Measurements from ENCODE around the gene TANC2.
A peak's percentile ranks its signal among the peaks of the same experiment; 100 is the strongest.

TANC2 gene

GRCh38 chr17:62965686-62966425 is at the start of gene TANC2:
Gene TANC2 (plus strand): TSS chr17:62966235. CDS start chr17:63009560, 43,325 bp downstream.
- FAIRE-seq: peak; percentile 94
- peak; percentile 85 for DNase-seq (ENCODE audit: insufficient read length, low spot score)

- FAIRE-seq: no peak
- DNase-seq (ENCODE audit: insufficient read length, low spot score): no peak
These were observed 49.1 kb upstream of the TANC2 start for GRCh38 chr17:62916684-62917571.

- peak; percentile 41 for DNase-seq (ENCODE audit: insufficient read length, low spot score)
- no peak for FAIRE-seq
These were observed 46.6 kb upstream of the TANC2 start for GRCh38 chr17:62919388-62919787.

GRCh38 chr17:62920300-62920699 is 45.7 kb upstream of the TANC2 start:
- no peak for DNase-seq (ENCODE audit: insufficient read length, low spot score)

GRCh38 chr17:62921817-62922216 is 44.2 kb upstream of the TANC2 start:
- FAIRE-seq (no peak), DNase-seq (ENCODE audit: insufficient read length, low spot score) (no peak)

More at GRCh38 chr17:62920300-62920699, 45.7 kb upstream of the TANC2 start:
- FAIRE-seq: no peak

GRCh38 chr17:62923258-62924150 is 42.5 kb upstream of the TANC2 start:
- no peak for FAIRE-seq
- no peak for DNase-seq (ENCODE audit: insufficient read length, low spot score)

GRCh38 chr17:62925267-62925836 is 40.7 kb upstream of the TANC2 start:
- FAIRE-seq (no peak), DNase-seq (ENCODE audit: insufficient read length, low spot score) (no peak)

- FAIRE-seq (no peak), DNase-seq (ENCODE audit: insufficient read length, low spot score) (no peak)
These were observed 39.0 kb upstream of the TANC2 start for GRCh38 chr17:62927083-62927482.

- DNase-seq (ENCODE audit: insufficient read length, low spot score) (no peak), FAIRE-seq (peak; percentile 82)
These were observed 36.7 kb upstream of the TANC2 start for GRCh38 chr17:62929320-62929719.

GRCh38 chr17:62931101-62931500 is 34.9 kb upstream of the TANC2 start:
- DNase-seq (ENCODE audit: insufficient read length, low spot score) (no peak), FAIRE-seq (no peak)

- no peak for FAIRE-seq
- no peak for DNase-seq (ENCODE audit: insufficient read length, low spot score)
These were observed 32.3 kb upstream of the TANC2 start for GRCh38 chr17:62933501-62934385.

- FAIRE-seq: peak; percentile 31
- DNase-seq (ENCODE audit: insufficient read length, low spot score): no peak
These were observed 30.9 kb upstream of the TANC2 start for GRCh38 chr17:62935098-62935497.

GRCh38 chr17:62935523-62935922 is 30.5 kb upstream of the TANC2 start:
- FAIRE-seq (no peak), DNase-seq (ENCODE audit: insufficient read length, low spot score) (no peak)

GRCh38 chr17:62937606-62938005 is 28.4 kb upstream of the TANC2 start:
- DNase-seq (ENCODE audit: insufficient read length, low spot score) (no peak), FAIRE-seq (no peak)

- DNase-seq (ENCODE audit: insufficient read length, low spot score) (no peak), FAIRE-seq (no peak)
These were observed 24.6 kb upstream of the TANC2 start for GRCh38 chr17:62941358-62941991.

GRCh38 chr17:62948370-62948769 is 17.7 kb upstream of the TANC2 start:
- FAIRE-seq (no peak), DNase-seq (ENCODE audit: insufficient read length, low spot score) (no peak)

- FAIRE-seq (no peak), DNase-seq (ENCODE audit: insufficient read length, low spot score) (no peak)
These were observed 17.0 kb upstream of the TANC2 start for GRCh38 chr17:62949036-62949435.

GRCh38 chr17:62950067-62950466 is 16.0 kb upstream of the TANC2 start:
- DNase-seq (ENCODE audit: insufficient read length, low spot score) (peak; percentile 32), FAIRE-seq (no peak)

- FAIRE-seq (no peak), DNase-seq (ENCODE audit: insufficient read length, low spot score) (no peak)
These were observed 10.1 kb upstream of the TANC2 start for GRCh38 chr17:62955841-62956352.

Data from HTR-8/SVneo (cell line).